Heart left ventricle (tissue), 13 donors: ENCODE measurements around the gene LGALS9.

ENCODE experiments used
- POLR2A ChIP-seq, 2 donors: fragments of 450-650 bp; IDR thresholded peaks; one replicate each; pipeline ENCODE4 v1.6.1; 2017; ENCODE audit warnings: antibody characterized with exemption in 2 of 2, mild to moderate bottlenecking in 2 of 2, moderate library complexity in 2 of 2
- TF ChIP-seq, protein P1 (sequence below), 12 donors: fragments of 200-600 bp; sonication (generic) in 4 of 12; IDR thresholded peaks; one replicate each; pipeline versions ENCODE4 v1.5.0 to v1.8.0; 2018 to 2022; ENCODE audit warnings: antibody characterized with exemption in 12 of 12, mild to moderate bottlenecking in 5 of 12
- donor health status: ischemic (EF 13 %, LVEDD 7.1; RV severe dilation, severe dysfunction).
- donor health status: DM: no; HTN: yes; CAD: no.
- donor health status: DM: no; HTN: no; CAD: no.
- donor health status: ischemic (EF 25% LVEDD 6.9; RV normal size, moderate dysfunction).
- donor health status: ischemic (EF 25% LVEDD 5.7; RV mildly dilated, moderate dysfunction).
- donor health status: ischemic (EF 35%, LVEDD 5.7; RV mildly dilated, moderate dysfunction).
- donor health status: nonischemic (EF 11% LVEDD 7.7; RV severe dilation, severe dysfunction).
- donor health status: DM: yes; HTN: yes; CAD: no.
- donor health status: PGD.
- donor health status: ischemic (EF 29% LVEDD 5.4; RV normal size, mild dysfunction).
- donor health status: nonischemic (EF 23%, LVEDD 6.1; RV moderate dilation, normal function).

DNA sequence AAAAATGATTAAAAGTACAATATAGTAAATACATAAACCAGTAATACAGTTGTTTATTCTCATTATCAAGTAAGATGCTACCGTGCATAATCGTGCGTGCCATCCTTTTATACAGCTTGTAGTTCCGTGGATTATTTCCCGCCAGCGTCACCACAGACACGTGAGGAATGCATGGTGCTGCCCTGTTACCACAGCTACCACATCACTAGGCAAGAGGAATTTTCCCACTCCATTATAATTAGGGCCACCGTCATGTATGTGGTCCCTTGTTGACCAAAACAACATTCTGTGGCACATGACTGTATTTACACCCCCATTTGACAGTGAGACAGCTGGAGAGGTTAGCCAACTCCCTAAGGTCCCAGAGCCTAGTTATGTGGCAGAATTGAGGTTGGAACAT, 30.5 kb upstream of the LGALS9 start:
- TF ChIP-seq POLR2A (IDR thresholded peaks at IDR 0.05): no peak
- TF ChIP-seq, protein P1, sequence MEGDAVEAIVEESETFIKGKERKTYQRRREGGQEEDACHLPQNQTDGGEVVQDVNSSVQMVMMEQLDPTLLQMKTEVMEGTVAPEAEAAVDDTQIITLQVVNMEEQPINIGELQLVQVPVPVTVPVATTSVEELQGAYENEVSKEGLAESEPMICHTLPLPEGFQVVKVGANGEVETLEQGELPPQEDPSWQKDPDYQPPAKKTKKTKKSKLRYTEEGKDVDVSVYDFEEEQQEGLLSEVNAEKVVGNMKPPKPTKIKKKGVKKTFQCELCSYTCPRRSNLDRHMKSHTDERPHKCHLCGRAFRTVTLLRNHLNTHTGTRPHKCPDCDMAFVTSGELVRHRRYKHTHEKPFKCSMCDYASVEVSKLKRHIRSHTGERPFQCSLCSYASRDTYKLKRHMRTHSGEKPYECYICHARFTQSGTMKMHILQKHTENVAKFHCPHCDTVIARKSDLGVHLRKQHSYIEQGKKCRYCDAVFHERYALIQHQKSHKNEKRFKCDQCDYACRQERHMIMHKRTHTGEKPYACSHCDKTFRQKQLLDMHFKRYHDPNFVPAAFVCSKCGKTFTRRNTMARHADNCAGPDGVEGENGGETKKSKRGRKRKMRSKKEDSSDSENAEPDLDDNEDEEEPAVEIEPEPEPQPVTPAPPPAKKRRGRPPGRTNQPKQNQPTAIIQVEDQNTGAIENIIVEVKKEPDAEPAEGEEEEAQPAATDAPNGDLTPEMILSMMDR (IDR thresholded peaks at IDR 0.05): no peak
